B cell (primary cell): ENCODE results near the gene FARP1. TPM values are rescaled to one million over a fixed set of nuclear protein-coding genes. Genes with fewer than 3 reads are reported as not detected.

ENCODE experiments used
- ATAC-seq: fragments of 200-7000 bp; cut with Tn5 transposase; one replicate; pipeline ENCODE4 v1.10.0; 2021; ENCODE audit warnings: low read depth, mild to moderate bottlenecking, moderate number of reproducible peaks, moderate library complexity
- CTCF ChIA-PET: fragments of 350-600 bp; sonication (Branson Sonifier 250); formaldehyde crosslinking; loops from one replicate; lab custom pipeline; 2021; ENCODE audit warnings: antibody characterized with exemption, inconsistent platforms; lab: Charles Lee
- POLR2A ChIA-PET: fragments of 350-600 bp; sonication (Branson Sonifier 250); formaldehyde crosslinking; loops from one replicate; lab custom pipeline; 2021; ENCODE audit warnings: antibody characterized with exemption; lab: Charles Lee
- DNase-seq: peaks from one replicate; pipeline ENCODE4 v3.0.0; 2013
- H2AFZ ChIP-seq: 2 replicates; pipeline ENCODE4 v1.6.1; 2012; ENCODE audit warnings: mild to moderate bottlenecking, low read depth, low read length; ENCODE audit not compliant: insufficient read depth, poor library complexity, severe bottlenecking
- H3K27ac ChIP-seq, 2 donors: 1 replicate in 1 of 2; 2 replicates in 1 of 2; pipeline ENCODE4 v1.5.1; 2012 to 2013; ENCODE audit warnings: low read length in 2 of 2, mild to moderate bottlenecking in 2 of 2, moderate library complexity in 1 of 2
- H3K27me3 ChIP-seq, 4 experiments: fragments of 200-600 bp in 1 of 4; sonication (generic) in 1 of 4; replicated peaks in 1 of 4; 1 replicate in 2 of 4; 2 replicates in 2 of 4; pipeline versions ENCODE4 v1.6.1 to v1.7.0; 2013 to 2016; ENCODE audit warnings: low read length in 3 of 4, mild to moderate bottlenecking in 2 of 4, mixed read lengths in 1 of 4, moderate library complexity in 1 of 4; ENCODE audit not compliant: insufficient read depth in 4 of 4, control insufficient read depth in 3 of 4; ENCODE audit errors: control extremely low read depth in 1 of 4
- H3K36me3 ChIP-seq, 2 experiments: replicated peaks in 1 of 2; 1 replicate in 1 of 2; 2 replicates in 1 of 2; pipeline versions ENCODE4 v1.6.1 to v1.7.1; 2013; ENCODE audit warnings: low read length in 1 of 2; ENCODE audit not compliant: insufficient read depth in 2 of 2, control insufficient read depth in 1 of 2; ENCODE audit errors: control extremely low read depth in 1 of 2, extremely low read depth in 1 of 2
- H3K4me1 ChIP-seq, 2 donors: fragments of 200-600 bp in 1 of 2; sonication (generic) in 1 of 2; 1 replicate in 1 of 2; 2 replicates in 1 of 2; pipeline versions ENCODE4 v1.5.1 to v1.6.1; 2013 to 2017; ENCODE audit warnings: low read length in 2 of 2; ENCODE audit not compliant: control insufficient read depth in 2 of 2, insufficient read depth in 2 of 2
- H3K4me2 ChIP-seq: replicated peaks from 2 replicates; pipeline ENCODE3; 2012; ENCODE audit warnings: mild to moderate bottlenecking, low read depth, low read length; ENCODE audit not compliant: poor library complexity, severe bottlenecking
- H3K4me3 ChIP-seq, 5 experiments: fragments of 200-600 bp in 1 of 5; sonication (generic) in 1 of 5; 1 replicate in 3 of 5; 2 replicates in 2 of 5; pipeline versions ENCODE4 v1.5.1 to v1.7.0; 2011 to 2016; ENCODE audit warnings: low read length in 4 of 5, mild to moderate bottlenecking in 4 of 5, low read depth in 2 of 5, control low read depth in 1 of 5, moderate library complexity in 1 of 5; ENCODE audit not compliant: insufficient read depth in 1 of 5; ENCODE audit errors: control extremely low read depth in 1 of 5, extremely low read depth in 1 of 5
- H3K79me2 ChIP-seq: fragments of 200-600 bp; sonication (generic); one replicate; pipeline ENCODE4 v1.6.0; 2016; ENCODE audit warnings: low read length; ENCODE audit not compliant: control insufficient read depth, insufficient read depth
- H3K9ac ChIP-seq: fragments of 200-600 bp; sonication (generic); 2 replicates; pipeline ENCODE4 v1.6.1; 2017; ENCODE audit warnings: mild to moderate bottlenecking, low read length, moderate library complexity
- H3K9me3 ChIP-seq, 3 donors: one replicate each; pipeline versions ENCODE4 v1.6.1 to v1.7.1; 2013; ENCODE audit warnings: low read length in 2 of 3; ENCODE audit not compliant: control insufficient read depth in 2 of 3, insufficient read depth in 1 of 3; ENCODE audit errors: control extremely low read depth in 1 of 3
- H4K20me1 ChIP-seq: 2 replicates; pipeline ENCODE4 v1.6.0; 2012; ENCODE audit warnings: mild to moderate bottlenecking, low read length; ENCODE audit not compliant: insufficient read depth, control insufficient read depth, poor library complexity, severe bottlenecking
- H3K27ac Mint-ChIP-seq: one replicate; pipeline ENCODE4 v1.8.0; 2021; ENCODE audit warnings: mixed read lengths
- H3K27me3 Mint-ChIP-seq: one replicate; pipeline ENCODE4 v1.8.0; 2021; ENCODE audit warnings: mixed read lengths
- H3K4me1 Mint-ChIP-seq: one replicate; pipeline ENCODE4 v1.8.0; 2021; ENCODE audit warnings: mixed read lengths
- H3K4me3 Mint-ChIP-seq: one replicate; pipeline ENCODE4 v1.8.0; 2021; ENCODE audit warnings: mixed read lengths
- H3K9me3 Mint-ChIP-seq: one replicate; pipeline ENCODE4 v1.8.0; 2022; ENCODE audit warnings: mixed read lengths; ENCODE audit not compliant: insufficient read depth
- EZH2 ChIP-seq: IDR thresholded peaks from 2 replicates; pipeline ENCODE4 v1.6.1; 2012; ENCODE audit warnings: borderline replicate concordance, low read depth, mild to moderate bottlenecking, moderate library complexity, low read length; ENCODE audit not compliant: insufficient read depth, poor library complexity, severe bottlenecking
- WGBS: methylation state at CpG from one replicate; pipeline ENCODE4 v1.1.5; 2013; ENCODE audit warnings: missing lambda C conversion rate; ENCODE audit not compliant: insufficient coverage; 5-methylcytosine and 5-hydroxymethylcytosine counted together
- intact Hi-C: fragments of 100-400 bp; cut with micrococcal nuclease; formaldehyde crosslinking; loops from one replicate; pipeline ENCODE4 v1.10.0; 2022
- polyA plus RNA-seq: library from polyadenylated mRNA; depleted of rRNA; stranded (reverse); fragments of >200 nt; gene quantifications from 2 replicates; pipeline ENCODE4 v1.2.3, GENCODE V29; 2012
- total RNA-seq, 2 donors: library from RNA; stranded (reverse); fragments of 120-200 nt in 1 of 2; gene quantifications; 1 replicate in 1 of 2; 2 replicates in 1 of 2; pipeline versions ENCODE4 v1.2.3 to v1.2.4, GENCODE V29; 2013 to 2022
- TF ChIP-seq, protein P1 (sequence below): fragments of 200-600 bp; IDR thresholded peaks from one replicate; pipeline ENCODE4 v1.8.0; 2022; ENCODE audit warnings: antibody characterized with exemption, mild to moderate bottlenecking

The FARP1 gene
- total and polyA plus RNA-seq, 2 donors (not counting 1 experiment from before 2014, with no cell fraction given), result 0.15 to 1.5 TPM

DNA sequence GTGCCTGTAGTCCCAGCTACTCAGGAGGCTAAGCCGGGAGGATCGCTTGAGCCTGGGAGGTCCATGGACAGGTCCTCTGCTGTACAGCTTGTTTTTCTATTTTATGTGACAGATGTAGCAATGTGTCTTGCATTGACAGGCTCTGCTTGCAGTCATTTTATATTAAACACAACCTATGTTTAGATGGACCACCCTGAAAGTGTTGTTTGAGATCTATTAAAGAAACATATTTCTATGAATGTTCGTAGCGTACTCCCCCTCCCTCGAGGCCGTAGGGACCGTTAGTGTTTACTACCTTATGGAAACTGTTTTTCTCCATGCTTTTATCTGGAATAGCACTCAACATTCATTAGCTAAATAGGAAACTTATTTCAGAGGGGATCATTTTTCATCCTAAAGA lies 99.1 kb downstream of the FARP1 start:
- no CpG with 5 or more reads among the region's 7 CpGs for WGBS
- no peak overlapping the region for H2AFZ ChIP-seq
- H4K20me1 ChIP-seq, result no peaks in the 10 kb centered on the region
- H3K9me3 ChIP-seq, result no peaks in the 10 kb centered on the region
- H3K4me3 ChIP-seq, result no peak overlapping the region
- Mint-ChIP-seq H3K4me1 (no peaks in the 10 kb centered on the region), H3K9me3 (no peaks in the 10 kb centered on the region), H3K27ac (no peak overlapping the region), H3K4me3 (no peak overlapping the region), H3K27me3 (no peaks in the 10 kb centered on the region)
- H3K4me2 ChIP-seq, result no peak overlapping the region
- H3K9ac ChIP-seq, result no peak overlapping the region
- no peaks in the 10 kb centered on the region for H3K36me3 ChIP-seq
- intact Hi-C loops, result no loop called here
- ChIA-PET CTCF (no interaction called here), POLR2A (no interaction called here)
- TF ChIP-seq, protein P1, sequence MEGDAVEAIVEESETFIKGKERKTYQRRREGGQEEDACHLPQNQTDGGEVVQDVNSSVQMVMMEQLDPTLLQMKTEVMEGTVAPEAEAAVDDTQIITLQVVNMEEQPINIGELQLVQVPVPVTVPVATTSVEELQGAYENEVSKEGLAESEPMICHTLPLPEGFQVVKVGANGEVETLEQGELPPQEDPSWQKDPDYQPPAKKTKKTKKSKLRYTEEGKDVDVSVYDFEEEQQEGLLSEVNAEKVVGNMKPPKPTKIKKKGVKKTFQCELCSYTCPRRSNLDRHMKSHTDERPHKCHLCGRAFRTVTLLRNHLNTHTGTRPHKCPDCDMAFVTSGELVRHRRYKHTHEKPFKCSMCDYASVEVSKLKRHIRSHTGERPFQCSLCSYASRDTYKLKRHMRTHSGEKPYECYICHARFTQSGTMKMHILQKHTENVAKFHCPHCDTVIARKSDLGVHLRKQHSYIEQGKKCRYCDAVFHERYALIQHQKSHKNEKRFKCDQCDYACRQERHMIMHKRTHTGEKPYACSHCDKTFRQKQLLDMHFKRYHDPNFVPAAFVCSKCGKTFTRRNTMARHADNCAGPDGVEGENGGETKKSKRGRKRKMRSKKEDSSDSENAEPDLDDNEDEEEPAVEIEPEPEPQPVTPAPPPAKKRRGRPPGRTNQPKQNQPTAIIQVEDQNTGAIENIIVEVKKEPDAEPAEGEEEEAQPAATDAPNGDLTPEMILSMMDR, result no peak
- TF ChIP-seq EZH2, result no peak
- H3K27ac ChIP-seq, result no peak overlapping the region
- no peaks in the 10 kb centered on the region for H3K27me3 ChIP-seq
- no peak for ATAC-seq
- no peaks in the 10 kb centered on the region for H3K79me2 ChIP-seq
- no peak for DNase-seq
- H3K4me1 ChIP-seq, result no peaks in the 10 kb centered on the region

DNA sequence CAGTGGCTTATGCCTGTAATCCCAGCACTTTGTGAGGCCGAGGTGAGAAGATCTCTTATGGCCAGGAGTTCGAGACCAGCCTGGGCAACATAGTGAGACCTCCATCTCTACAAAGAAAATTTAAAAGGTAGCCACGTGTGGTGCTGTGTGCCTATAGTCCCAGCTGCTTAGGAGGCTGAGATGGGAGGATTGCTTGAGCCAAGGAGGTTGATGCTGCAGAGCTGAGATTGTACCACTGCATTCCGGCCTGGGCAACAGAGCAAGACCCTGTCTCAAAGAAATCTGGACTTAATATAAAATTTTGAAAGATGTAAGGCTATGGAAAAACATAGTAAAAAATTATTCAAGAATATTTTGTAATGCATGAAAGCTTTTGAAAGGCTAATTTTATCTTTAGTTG lies 99.5 kb downstream of the FARP1 start:
- ChIA-PET CTCF (no interaction called here), POLR2A (no interaction called here)
- Histone ChIP-seq H3K4me3 (no peak overlapping the region), H3K9ac (no peak overlapping the region), H2AFZ (no peak overlapping the region), H3K4me1 (no peaks in the 10 kb centered on the region), H3K9me3 (no peaks in the 10 kb centered on the region), H3K27ac (no peak overlapping the region), H4K20me1 (no peaks in the 10 kb centered on the region), H3K36me3 (no peaks in the 10 kb centered on the region), H3K79me2 (no peaks in the 10 kb centered on the region), H3K27me3 (no peaks in the 10 kb centered on the region), H3K4me2 (no peak overlapping the region)
- no peak overlapping the region for H3K27ac Mint-ChIP-seq
- H3K4me1 Mint-ChIP-seq, result no peaks in the 10 kb centered on the region
- H3K9me3 Mint-ChIP-seq, result no peaks in the 10 kb centered on the region
- TF ChIP-seq, protein P1, result no peak
- TF ChIP-seq EZH2, result no peak
- no peak overlapping the region for H3K4me3 Mint-ChIP-seq
- WGBS, result 86% methylated on average over 2 of the region's 4 CpGs
- H3K27me3 Mint-ChIP-seq, result peaks cover 3% of the 10 kb centered on the region
- no peak for ATAC-seq
- intact Hi-C loops, result no loop called here
- no peak for DNase-seq
